Activated B cell treated with CpG ODN at 0.5 μM for 24 hours (primary cell): ENCODE results near the gene SUPT7L. TPM values are rescaled to one million over a fixed set of nuclear protein-coding genes. Genes with fewer than 3 reads are reported as not detected.
A peak's percentile ranks its signal among the peaks of the same experiment; 100 is the strongest.
"Not testable (repeated sequence)": the region's sequence is repeated elsewhere in the genome, so short reads cannot be mapped to it uniquely, and the experiment has no call there.

Source experiments
- ATAC-seq: fragments of 200-7000 bp; cut with Tn5 transposase; one replicate; pipeline ENCODE4 v1.10.0; 2021; ENCODE audit warnings: low read depth, mild to moderate bottlenecking, moderate library complexity
- CTCF ChIA-PET: fragments of 350-600 bp; sonication (Branson Sonifier 250); formaldehyde crosslinking; loops from one replicate; lab custom pipeline; 2021; ENCODE audit warnings: antibody characterized with exemption; lab: Charles Lee
- POLR2A ChIA-PET: fragments of 350-600 bp; sonication (Branson Sonifier 250); formaldehyde crosslinking; loops from one replicate; lab custom pipeline; 2021; ENCODE audit warnings: antibody characterized with exemption; lab: Charles Lee
- DNase-seq: peaks from one replicate; pipeline ENCODE4 v3.0.0; 2022
- H3K27ac Mint-ChIP-seq: one replicate; pipeline ENCODE4 v1.8.0; 2020; ENCODE audit warnings: mixed read lengths
- H3K27me3 Mint-ChIP-seq: one replicate; pipeline ENCODE4 v1.8.0; 2021; ENCODE audit warnings: mixed read lengths
- H3K36me3 Mint-ChIP-seq: one replicate; pipeline ENCODE4 v1.8.0; 2021; ENCODE audit warnings: low read depth, mixed read lengths
- H3K4me1 Mint-ChIP-seq: one replicate; pipeline ENCODE4 v1.8.0; 2021; ENCODE audit warnings: mixed read lengths
- H3K4me3 Mint-ChIP-seq: one replicate; pipeline ENCODE4 v1.8.0; 2020; ENCODE audit warnings: mild to moderate bottlenecking, mixed read lengths
- H3K9me3 Mint-ChIP-seq: one replicate; pipeline ENCODE4 v1.8.0; 2020; ENCODE audit warnings: mixed read lengths
- intact Hi-C: fragments of 100-400 bp; cut with micrococcal nuclease; formaldehyde crosslinking; loops from one replicate; pipeline ENCODE4 v1.15.1; 2024
- total RNA-seq: library from RNA; stranded (reverse); gene quantifications from 2 replicates; pipeline ENCODE4 v1.2.3, GENCODE V29; 2022
- TF ChIP-seq, protein P1 (sequence below): fragments of 200-600 bp; IDR thresholded peaks from one replicate; pipeline ENCODE4 v1.8.0; 2022; ENCODE audit warnings: antibody characterized with exemption, mild to moderate bottlenecking

The SUPT7L gene
- total RNA-seq, 1 donor from 2014 or later = 30.9 TPM

DNA sequence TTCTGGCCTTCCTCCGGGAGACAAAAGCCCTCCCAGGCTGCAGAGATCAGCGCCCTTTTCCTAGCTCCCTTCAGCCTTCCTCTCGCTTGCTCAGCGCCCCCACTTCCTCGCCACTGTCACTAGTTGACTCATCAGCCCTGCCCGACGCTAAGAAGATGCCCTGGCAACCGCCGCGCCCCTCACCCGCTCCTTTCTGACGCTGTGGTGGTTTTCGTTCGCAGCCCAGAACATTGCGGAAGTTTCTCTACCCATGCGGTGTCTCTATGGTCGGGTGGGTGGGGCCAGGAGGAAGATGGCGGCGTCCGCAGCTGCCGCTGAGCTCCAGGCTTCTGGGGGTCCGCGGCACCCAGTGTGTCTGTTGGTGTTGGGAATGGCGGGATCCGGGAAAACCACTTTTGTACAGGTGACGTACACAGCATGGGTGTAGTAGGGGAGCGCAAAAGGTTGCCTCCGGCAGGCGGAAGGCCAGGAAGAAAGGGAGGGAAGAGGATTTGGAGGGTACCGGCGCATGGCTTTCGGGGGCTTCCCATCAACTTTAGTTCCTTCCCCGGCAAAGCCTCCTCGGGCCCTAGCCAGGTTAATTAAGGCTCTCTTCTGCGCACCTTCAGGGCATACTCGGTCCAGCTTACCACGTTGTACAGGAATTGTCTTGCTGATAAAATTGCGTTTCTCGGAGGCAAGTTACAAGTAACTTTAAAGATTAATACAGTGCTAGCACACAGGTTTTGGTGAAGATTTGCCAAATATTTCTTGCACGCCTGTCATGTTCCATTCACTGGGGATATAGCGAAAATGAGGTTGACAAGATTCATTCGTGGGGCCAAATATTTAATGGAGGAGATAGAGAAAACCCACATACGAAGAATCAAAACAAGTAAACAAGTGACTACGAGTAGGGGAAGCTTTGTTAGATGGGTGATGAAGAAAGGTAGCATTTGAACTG is 34.4 kb downstream of the SUPT7L start, which contains the start of the genes CCDC121 and GPN1:
Gene CCDC121, minus strand, starts transcription at position 246 of the 943 bp plus-strand sequence. CDS start 1,213 bp downstream, outside the sequence.
Gene GPN1, plus strand, starts transcription at position 284 of the 943 bp plus-strand sequence. Its CDS starts 9 bp downstream, at position 293.
- Mint-ChIP-seq H3K9me3 (no peaks in the 10 kb centered on the region), H3K36me3 (peaks cover 41% of the 10 kb centered on the region), H3K27me3 (no peaks in the 10 kb centered on the region), H3K4me1 (peaks cover 12% of the 10 kb centered on the region), H3K4me3 (no peak within 1 kb of the TSS), H3K27ac (peak within 1 kb of the TSS; percentile 69)
- POLR2A ChIA-PET = interaction anchor here (0.6 to 2.1 kb wide), 13 partner anchors 17 to 1265 kb away, joined by 3 to 20 read pairs (median 6); partner anchors contain the start of genes BABAM2, EIF2B4, MPV17 and OST4
- TF ChIP-seq, protein P1, sequence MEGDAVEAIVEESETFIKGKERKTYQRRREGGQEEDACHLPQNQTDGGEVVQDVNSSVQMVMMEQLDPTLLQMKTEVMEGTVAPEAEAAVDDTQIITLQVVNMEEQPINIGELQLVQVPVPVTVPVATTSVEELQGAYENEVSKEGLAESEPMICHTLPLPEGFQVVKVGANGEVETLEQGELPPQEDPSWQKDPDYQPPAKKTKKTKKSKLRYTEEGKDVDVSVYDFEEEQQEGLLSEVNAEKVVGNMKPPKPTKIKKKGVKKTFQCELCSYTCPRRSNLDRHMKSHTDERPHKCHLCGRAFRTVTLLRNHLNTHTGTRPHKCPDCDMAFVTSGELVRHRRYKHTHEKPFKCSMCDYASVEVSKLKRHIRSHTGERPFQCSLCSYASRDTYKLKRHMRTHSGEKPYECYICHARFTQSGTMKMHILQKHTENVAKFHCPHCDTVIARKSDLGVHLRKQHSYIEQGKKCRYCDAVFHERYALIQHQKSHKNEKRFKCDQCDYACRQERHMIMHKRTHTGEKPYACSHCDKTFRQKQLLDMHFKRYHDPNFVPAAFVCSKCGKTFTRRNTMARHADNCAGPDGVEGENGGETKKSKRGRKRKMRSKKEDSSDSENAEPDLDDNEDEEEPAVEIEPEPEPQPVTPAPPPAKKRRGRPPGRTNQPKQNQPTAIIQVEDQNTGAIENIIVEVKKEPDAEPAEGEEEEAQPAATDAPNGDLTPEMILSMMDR = no peak
- intact Hi-C loops = loop anchor here (1.0 to 10.0 kb wide), 11 partner anchors 34 to 558 kb away; partner anchors contain the start of genes ATRAID, BABAM2, EIF2B4 and GTF3C2
- DNase-seq (peak; percentile 85), ATAC-seq (peak; percentile 99)
- CTCF ChIA-PET = interaction anchor here (1.0 kb wide), 1 partner anchor 54 kb away, joined by 3 read pairs; no protein-coding TSS in a partner anchor

GRCh38 chr2:27627963-27628766 is 35.2 kb downstream of the SUPT7L start:
- H3K9me3 Mint-ChIP-seq = no peaks in the 10 kb centered on the region
- ChIA-PET POLR2A (interaction anchor here (0.6 to 2.1 kb wide), 12 partner anchors 36 to 1266 kb away, joined by 3 to 20 read pairs (median 6); partner anchors contain the start of genes BABAM2, EIF2B4, GTF3C2 and MPV17), CTCF (interaction anchor here (1.0 kb wide), 1 partner anchor 54 kb away, joined by 3 read pairs; no protein-coding TSS in a partner anchor)
- intact Hi-C loops = loop anchor here (1.0 to 10.0 kb wide), 8 partner anchors 139 to 557 kb away; partner anchors contain the start of genes ATRAID, EIF2B4, GTF3C2 and IFT172
- no peak overlapping the region for H3K27ac Mint-ChIP-seq
- DNase-seq (no peak), ATAC-seq (peak; percentile 35)
- no peak overlapping the region for H3K4me3 Mint-ChIP-seq
- H3K27me3 Mint-ChIP-seq = no peaks in the 10 kb centered on the region
- peaks cover 41% of the 10 kb centered on the region for H3K36me3 Mint-ChIP-seq
- TF ChIP-seq, protein P1 = no peak
- H3K4me1 Mint-ChIP-seq = peaks cover 12% of the 10 kb centered on the region

- H3K9me3 Mint-ChIP-seq, CTCF ChIA-PET, H3K4me3 Mint-ChIP-seq, ATAC-seq, DNase-seq, H3K27me3 Mint-ChIP-seq: not testable (repeated sequence)
- Mint-ChIP-seq H3K27ac (peak overlapping the region; percentile 16), H3K4me1 (peaks cover 12% of the 10 kb centered on the region), H3K36me3 (peaks cover 44% of the 10 kb centered on the region)
- POLR2A ChIA-PET = interaction anchor here (1.1 kb wide), 2 partner anchors 44 to 271 kb away, joined by 3 read pairs; partner anchors contain the start of genes GTF3C2 and ZNF512
- intact Hi-C loops = loop anchor here (10.0 kb wide), 1 partner anchor 222 kb away; the partner anchor contains the start of gene PPM1G
Measured at GRCh38 chr2:27626921-27627320, 36.5 kb downstream of the SUPT7L start.

- H3K4me1 Mint-ChIP-seq, H3K27me3 Mint-ChIP-seq, H3K9me3 Mint-ChIP-seq, H3K4me3 Mint-ChIP-seq, ATAC-seq, CTCF ChIA-PET, H3K27ac Mint-ChIP-seq, DNase-seq: not testable (repeated sequence)
- peaks cover 44% of the 10 kb centered on the region for H3K36me3 Mint-ChIP-seq
- POLR2A ChIA-PET = interaction anchor here (1.1 kb wide), 1 partner anchor 44 kb away, joined by 3 read pairs; the partner anchor contains the start of gene ZNF512
- intact Hi-C loops = loop anchor here (10.0 kb wide), 1 partner anchor 222 kb away; the partner anchor contains the start of gene PPM1G
Measured at GRCh38 chr2:27626323-27626722, 37.1 kb downstream of the SUPT7L start.

- Mint-ChIP-seq H3K27me3 (no peaks in the 10 kb centered on the region), H3K4me3 (no peak overlapping the region), H3K4me1 (peaks cover 10% of the 10 kb centered on the region), H3K9me3 (no peaks in the 10 kb centered on the region), H3K36me3 (peaks cover 48% of the 10 kb centered on the region), H3K27ac (no peak overlapping the region)
- POLR2A ChIA-PET = no interaction called here
- intact Hi-C loops = loop anchor here (10.0 kb wide), 1 partner anchor 220 kb away; the partner anchor contains the start of gene PPM1G
- DNase-seq (no peak), ATAC-seq (no peak)
- TF ChIP-seq, protein P1 = no peak
- CTCF ChIA-PET = no interaction called here
Measured at GRCh38 chr2:27624943-27625342, 38.5 kb downstream of the SUPT7L start.
